Adipocyte (in vitro differentiated cells): ENCODE measurements around the gene INCENP.

Source experiments
- DNase-seq: peaks from one replicate; pipeline ENCODE4 v3.0.0-alpha.2; 2015; ENCODE audit warnings: low read depth
- H3K27me3 ChIP-seq: replicated peaks from 2 replicates; pipeline ENCODE4 v1.7.0; 2013; ENCODE audit warnings: mild to moderate bottlenecking, low read length, moderate library complexity; ENCODE audit not compliant: control insufficient read depth, insufficient read depth
- H3K36me3 ChIP-seq: 2 replicates; pipeline ENCODE4 v1.7.0; 2013; ENCODE audit warnings: low read length, mild to moderate bottlenecking, moderate library complexity; ENCODE audit not compliant: control insufficient read depth, insufficient read depth, severe bottlenecking
- H3K4me1 ChIP-seq: 2 replicates; pipeline ENCODE4 v1.7.0; 2013; ENCODE audit warnings: mild to moderate bottlenecking, low read length, moderate library complexity; ENCODE audit not compliant: control insufficient read depth, insufficient read depth
- H3K4me3 ChIP-seq: 2 replicates; pipeline ENCODE4 v1.7.0; 2013; ENCODE audit warnings: mild to moderate bottlenecking, low read length, moderate library complexity
- H3K9ac ChIP-seq: 2 replicates; pipeline ENCODE4 v1.7.0; 2013; ENCODE audit warnings: mild to moderate bottlenecking, low read length, moderate library complexity
- H3K9me3 ChIP-seq: 2 replicates; pipeline ENCODE4 v1.7.0; 2013; ENCODE audit warnings: mild to moderate bottlenecking, low read length, moderate library complexity; ENCODE audit not compliant: control insufficient read depth

The INCENP gene

DNA sequence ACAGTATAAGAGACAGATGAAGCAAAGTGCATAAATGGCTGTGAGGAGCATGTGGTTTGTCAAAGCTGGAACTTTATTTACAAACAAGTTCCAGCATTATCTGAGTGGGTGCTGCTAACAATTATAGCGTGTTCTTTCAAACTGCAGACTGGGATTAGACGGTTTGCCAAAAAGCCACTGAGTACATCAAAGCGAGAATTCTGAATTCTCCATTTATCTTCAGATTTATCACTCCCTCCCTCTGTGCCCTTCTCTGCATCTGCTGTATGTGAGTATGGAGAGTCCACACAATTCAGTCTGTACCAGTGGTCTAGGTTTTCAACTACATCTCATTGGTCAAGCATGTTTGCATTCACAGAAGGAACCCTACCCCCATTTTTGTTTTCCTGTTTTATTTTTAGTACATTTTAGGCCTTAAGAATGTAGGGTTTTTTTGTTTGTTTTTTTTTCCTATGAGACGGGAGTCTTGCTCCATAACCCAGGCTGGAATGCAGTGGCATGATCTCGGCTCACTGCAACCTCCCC is 18.1 kb upstream of the INCENP start:
- Histone ChIP-seq H3K4me1 (peaks cover 18% of the 10 kb centered on the region), H3K4me3 (peak overlapping the region; percentile 74), H3K9me3 (no peaks in the 10 kb centered on the region), H3K9ac (peak overlapping the region; percentile 68), H3K27me3 (no peaks in the 10 kb centered on the region), H3K36me3 (no peaks in the 10 kb centered on the region)
- peak; percentile 73 for DNase-seq

DNA sequence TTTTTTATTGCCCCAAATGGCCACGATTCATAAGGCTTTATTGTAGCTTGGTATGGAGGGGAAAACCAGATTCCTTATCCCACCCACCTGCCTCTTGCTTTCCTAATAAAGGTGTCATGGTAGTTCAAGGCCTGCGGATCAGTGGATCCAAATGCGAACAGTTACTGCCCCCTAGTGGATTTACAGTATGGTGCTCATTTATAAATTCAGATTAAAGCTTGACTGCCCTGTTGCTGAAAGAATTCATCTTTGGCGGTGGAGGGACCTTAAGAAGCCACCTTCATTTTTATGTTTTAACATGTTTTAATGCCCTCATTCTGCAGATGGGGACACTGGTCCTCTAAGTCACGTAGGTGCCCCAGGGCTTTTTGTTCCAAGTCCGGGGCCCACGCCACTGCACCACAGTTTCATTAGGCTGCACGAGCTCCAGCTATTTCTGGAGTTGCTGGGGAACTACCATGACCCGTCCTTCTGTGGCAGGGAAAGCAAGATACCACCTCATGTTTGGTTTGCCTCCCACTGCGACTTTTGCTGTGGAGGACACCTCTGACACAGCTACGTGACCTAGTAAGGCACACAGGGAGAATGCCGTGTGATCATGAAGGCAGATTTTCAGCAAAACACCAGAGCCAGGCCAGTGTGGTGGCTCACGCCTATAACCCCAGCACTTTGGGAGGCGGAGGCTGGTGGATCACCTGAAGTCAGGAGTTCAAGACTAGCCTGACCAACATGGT is 15.6 kb upstream of the INCENP start:
- Histone ChIP-seq H3K4me1 (peaks cover 24% of the 10 kb centered on the region), H3K36me3 (no peaks in the 10 kb centered on the region), H3K9ac (no peak overlapping the region), H3K27me3 (no peaks in the 10 kb centered on the region), H3K9me3 (no peaks in the 10 kb centered on the region), H3K4me3 (no peak overlapping the region)
- peak; percentile 91 for DNase-seq

DNA sequence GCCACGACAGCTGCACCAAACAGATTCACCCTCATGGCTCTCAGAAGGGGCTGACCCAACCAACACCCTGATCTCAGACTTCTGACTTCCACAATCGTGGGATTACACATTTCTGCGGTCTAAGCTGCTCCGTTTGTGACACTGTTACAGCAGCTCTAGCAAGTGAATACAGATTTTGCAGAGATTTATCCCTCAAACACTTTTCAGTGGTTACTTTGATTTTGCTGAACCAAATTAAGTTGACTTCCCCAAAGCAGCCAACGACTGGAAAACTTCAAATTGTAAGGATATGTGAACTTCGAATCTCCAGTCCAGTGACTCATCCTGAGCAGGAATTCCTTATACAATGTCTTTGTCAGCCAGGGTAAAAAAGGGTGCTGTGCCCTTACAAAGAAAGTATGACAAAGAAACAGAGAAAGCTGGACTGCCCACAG is 14.8 kb upstream of the INCENP start:
- Histone ChIP-seq H3K9ac (no peak overlapping the region), H3K36me3 (no peaks in the 10 kb centered on the region), H3K27me3 (no peaks in the 10 kb centered on the region), H3K9me3 (no peaks in the 10 kb centered on the region), H3K4me1 (peaks cover 24% of the 10 kb centered on the region), H3K4me3 (no peak overlapping the region)
- peak; percentile 59 for DNase-seq

- H3K4me3 ChIP-seq = no peak overlapping the region
- no peaks in the 10 kb centered on the region for H3K27me3 ChIP-seq
- H3K9me3 ChIP-seq = peaks cover 8% of the 10 kb centered on the region
- no peak for DNase-seq
- H3K36me3 ChIP-seq = no peaks in the 10 kb centered on the region
- peaks cover 6% of the 10 kb centered on the region for H3K4me1 ChIP-seq
- no peak overlapping the region for H3K9ac ChIP-seq
Measured at GRCh38 chr11:62115085-62115694, 8.6 kb upstream of the INCENP start.

DNA sequence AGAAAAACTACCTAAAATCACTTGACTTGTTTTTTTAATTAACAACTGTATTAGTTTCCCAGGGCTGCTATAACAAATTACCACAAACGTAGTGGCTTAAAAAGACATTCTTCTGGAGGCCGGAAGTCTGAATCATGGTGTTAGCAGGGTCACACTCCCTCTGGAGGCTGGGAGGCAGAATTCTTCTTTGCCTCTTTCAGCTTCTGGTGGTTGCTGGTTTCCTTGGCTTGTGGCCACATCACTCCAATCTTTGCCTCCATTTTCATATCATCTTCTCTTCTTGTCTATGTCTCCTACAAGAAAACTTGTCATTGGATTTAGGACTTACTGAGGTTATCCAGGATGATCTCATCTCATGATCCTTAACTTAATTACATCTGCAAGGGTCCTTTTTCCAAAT is 7.4 kb upstream of the INCENP start:
- peaks cover 6% of the 10 kb centered on the region for H3K4me1 ChIP-seq
- H3K9me3 ChIP-seq = peaks cover 8% of the 10 kb centered on the region
- DNase-seq = no peak
- H3K27me3 ChIP-seq = no peaks in the 10 kb centered on the region
- H3K36me3 ChIP-seq = no peaks in the 10 kb centered on the region
- no peak overlapping the region for H3K9ac ChIP-seq
- H3K4me3 ChIP-seq = no peak overlapping the region

DNA sequence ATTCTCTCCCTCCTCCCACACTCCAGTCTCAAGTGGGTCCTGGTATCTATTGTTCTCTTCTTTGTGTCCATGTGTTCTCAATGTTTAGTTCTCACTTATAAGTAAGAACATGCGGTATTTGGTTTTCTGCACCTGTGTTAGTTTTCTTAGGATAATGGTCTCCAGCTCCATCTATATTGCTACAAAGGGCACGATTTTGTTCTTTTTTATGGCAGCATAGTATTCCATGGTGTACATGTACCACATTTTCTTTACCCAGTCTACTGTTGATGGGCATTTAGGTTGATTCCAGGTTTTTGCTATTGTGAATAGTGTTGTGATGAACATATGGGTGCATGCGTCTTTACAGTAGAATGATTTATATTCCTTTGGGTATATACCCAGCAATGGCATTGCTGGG is 4.2 kb upstream of the INCENP start:
- Histone ChIP-seq H3K9ac (no peak overlapping the region), H3K9me3 (peaks cover 8% of the 10 kb centered on the region), H3K4me1 (peaks cover under 1% of the 10 kb centered on the region), H3K27me3 (no peaks in the 10 kb centered on the region), H3K36me3 (no peaks in the 10 kb centered on the region), H3K4me3 (no peak overlapping the region)
- no peak for DNase-seq

DNA sequence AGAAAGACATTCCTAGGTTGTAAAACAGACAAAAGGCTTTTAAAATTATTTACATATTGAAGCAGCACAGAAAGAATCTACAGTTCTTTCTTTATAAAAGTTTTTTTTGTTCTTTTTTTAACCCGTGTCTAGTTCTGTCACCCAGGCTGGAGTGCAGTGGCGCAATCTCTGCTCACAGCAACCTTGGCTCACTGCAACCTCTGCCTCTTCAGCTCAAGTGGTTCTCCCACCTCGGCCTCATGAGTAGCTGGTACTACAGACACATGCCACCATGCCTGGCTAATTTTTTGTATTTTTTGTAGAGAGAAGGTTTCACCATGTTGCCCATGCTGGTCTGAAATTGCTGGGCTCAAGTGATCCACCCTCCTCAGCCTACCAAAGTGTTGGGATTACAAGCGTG is 3.8 kb upstream of the INCENP start:
- Histone ChIP-seq H3K9ac (no peak overlapping the region), H3K4me3 (no peak overlapping the region)

DNA sequence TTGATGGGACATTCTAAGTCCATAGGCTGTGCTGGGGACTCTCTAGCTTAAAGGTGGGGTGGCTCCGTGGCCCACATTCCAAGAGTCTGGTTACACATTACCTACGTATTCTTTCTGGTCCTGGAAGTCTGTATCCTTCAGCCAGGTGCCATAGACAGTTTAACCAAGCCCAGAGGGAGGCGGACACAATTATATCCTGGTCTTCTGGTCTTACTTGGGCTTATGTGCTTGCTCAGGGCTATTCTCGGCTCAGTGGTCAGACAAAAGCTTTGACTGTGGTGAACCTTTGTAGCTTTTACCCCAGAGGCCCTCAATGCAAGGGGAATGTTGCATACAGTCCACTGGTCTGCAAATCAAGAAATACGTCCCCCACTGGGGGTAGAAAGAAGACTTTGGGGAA is 3.4 kb upstream of the INCENP start:
- DNase-seq = no peak
- H3K4me1 ChIP-seq = peaks cover 9% of the 10 kb centered on the region
- no peak overlapping the region for H3K4me3 ChIP-seq
- H3K9me3 ChIP-seq = peaks cover 8% of the 10 kb centered on the region
- no peak overlapping the region for H3K9ac ChIP-seq
- no peaks in the 10 kb centered on the region for H3K36me3 ChIP-seq
- H3K27me3 ChIP-seq = no peaks in the 10 kb centered on the region

More for the DNA sequence above, 3.8 kb upstream of the INCENP start:
- Histone ChIP-seq H3K27me3 (no peaks in the 10 kb centered on the region), H3K4me1 (peaks cover 5% of the 10 kb centered on the region), H3K9me3 (peaks cover 8% of the 10 kb centered on the region), H3K36me3 (no peaks in the 10 kb centered on the region)
- DNase-seq = no peak

- Histone ChIP-seq H3K36me3 (no peaks in the 10 kb centered on the region), H3K4me3 (no peak overlapping the region), H3K27me3 (no peaks in the 10 kb centered on the region), H3K9me3 (no peaks in the 10 kb centered on the region), H3K4me1 (peaks cover 18% of the 10 kb centered on the region), H3K9ac (no peak overlapping the region)
- DNase-seq = peak; percentile 19
Measured at GRCh38 chr11:62122076-62122475, 1.7 kb upstream of the INCENP start.

DNA sequence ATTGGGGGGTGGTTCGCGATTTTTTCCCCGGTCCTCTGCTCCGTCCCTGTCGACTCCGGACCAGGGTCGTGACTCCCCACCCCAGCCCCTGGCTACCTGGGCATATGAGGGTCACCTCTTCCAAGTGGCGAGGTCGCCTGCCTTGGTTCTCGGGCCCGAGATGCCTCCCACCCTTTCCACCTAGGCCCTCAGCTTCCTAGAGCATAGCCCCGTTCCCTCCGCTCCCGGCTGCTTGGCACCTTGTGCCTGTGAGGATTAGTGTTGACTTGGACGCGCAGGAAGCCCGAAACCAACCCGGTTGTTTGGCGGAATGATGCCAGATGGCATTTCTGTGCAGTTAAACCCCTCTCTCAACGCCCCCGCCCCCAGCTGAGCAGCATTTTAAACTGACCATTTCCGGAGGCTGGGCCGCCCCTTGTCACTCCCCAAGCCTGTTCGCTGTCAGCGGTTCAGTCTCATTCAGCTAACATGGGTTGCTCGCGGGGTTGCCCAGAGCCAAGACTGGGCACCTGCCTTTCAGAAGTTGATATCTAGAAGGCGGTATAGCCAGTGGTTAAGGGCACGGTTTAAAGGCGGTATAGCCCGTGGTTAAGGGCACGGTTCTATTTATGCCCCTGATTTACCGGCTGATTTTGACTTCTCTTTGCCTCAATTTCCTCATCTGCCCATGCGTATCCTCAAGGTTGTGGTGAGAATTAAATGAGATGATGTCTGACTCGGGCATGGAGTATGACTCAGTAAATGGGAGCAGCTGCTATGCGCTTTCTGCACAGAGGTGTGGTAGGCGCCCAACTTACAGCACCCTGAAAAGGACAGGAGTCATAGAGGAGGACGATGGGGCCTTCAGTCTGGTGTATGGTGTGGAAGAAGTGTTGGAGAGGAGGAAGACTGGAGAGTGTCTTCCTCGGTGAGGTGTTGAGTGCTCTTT is 639 bp downstream of the INCENP start:
- H3K4me1 ChIP-seq = peaks cover 25% of the 10 kb centered on the region
- peak overlapping the region; percentile 93 for H3K9ac ChIP-seq
- H3K36me3 ChIP-seq = no peaks in the 10 kb centered on the region
- H3K9me3 ChIP-seq = no peaks in the 10 kb centered on the region
- H3K27me3 ChIP-seq = no peaks in the 10 kb centered on the region
- peak overlapping the region; percentile 99 for H3K4me3 ChIP-seq
- DNase-seq = peak; percentile 66

DNA sequence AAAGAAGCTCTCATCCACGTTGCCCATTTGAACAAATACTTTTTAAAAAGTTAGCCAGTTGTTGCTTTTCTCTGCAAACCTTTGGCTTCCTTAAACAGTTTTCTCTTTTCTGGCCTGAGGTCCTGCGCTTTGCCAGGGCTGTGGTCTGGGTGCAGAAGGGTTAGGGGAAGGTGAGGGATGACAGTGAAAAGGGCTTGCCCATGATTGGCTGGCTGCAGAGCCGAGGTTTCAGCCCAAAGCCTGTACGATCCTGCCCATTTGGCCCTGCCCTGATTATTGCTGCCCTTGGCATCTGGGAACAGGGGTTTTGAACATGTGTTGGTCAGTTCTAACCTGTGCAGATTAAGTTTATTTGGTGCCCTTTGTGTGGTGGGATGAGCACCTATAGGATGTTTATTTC is 1.5 kb downstream of the INCENP start:
- Histone ChIP-seq H3K27me3 (no peaks in the 10 kb centered on the region), H3K4me1 (peaks cover 25% of the 10 kb centered on the region), H3K9me3 (no peaks in the 10 kb centered on the region), H3K9ac (peak overlapping the region; percentile 93), H3K36me3 (peaks cover 6% of the 10 kb centered on the region), H3K4me3 (peak overlapping the region; percentile 99)
- DNase-seq = no peak
